ENCODE data around the gene SLC22A7.

Gene SLC22A7

GRCh38 chr6:43267619-43268354 lies 30.3 kb upstream of the SLC22A7 start:
- DNase-seq (ENCODE audit: low spot score): no peak

DNA sequence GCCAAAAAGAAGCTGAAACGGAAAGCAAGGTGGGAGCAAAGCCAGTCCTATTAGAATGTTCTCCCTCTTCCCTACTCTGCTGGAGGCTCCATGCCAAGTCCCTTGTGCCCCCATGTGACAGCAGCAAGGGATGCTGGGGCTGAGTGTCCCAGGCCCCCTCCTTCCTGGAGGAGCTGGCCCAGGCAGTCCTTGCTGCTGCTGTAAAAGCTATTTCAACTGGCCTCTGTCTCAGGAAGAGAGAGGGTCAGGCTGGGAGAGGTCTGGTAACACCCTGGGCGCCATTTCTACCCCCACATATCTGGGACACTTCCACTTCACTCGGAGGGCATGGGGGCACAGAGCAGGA lies 29.7 kb upstream of the SLC22A7 start:
- DNase-seq (ENCODE audit: low spot score): no peak

DNA sequence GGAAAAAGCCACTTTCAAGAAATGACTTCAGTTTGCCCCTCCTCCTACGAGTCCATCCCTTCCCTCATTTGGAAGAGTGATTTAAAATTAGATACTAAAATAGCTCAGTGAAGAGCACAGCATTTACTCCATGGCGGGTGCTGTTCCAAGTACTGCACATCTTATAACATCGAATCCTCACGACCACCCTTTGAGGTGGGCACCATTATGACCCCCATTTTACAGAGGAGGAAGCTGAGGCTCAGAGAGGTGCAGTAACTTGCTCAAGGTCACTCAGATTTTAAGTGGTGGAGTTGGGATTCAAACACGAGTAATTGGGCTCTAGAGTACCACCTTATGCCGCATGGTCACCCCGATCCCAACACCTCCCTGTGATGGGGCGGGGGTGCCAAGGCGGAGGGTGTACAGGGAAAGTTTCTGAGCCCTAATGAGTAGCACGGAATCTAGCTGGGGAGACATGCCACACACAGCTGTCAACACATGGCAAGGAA lies 29.2 kb upstream of the SLC22A7 start:
- DNase-seq (ENCODE audit: low spot score): no peak

- peak; percentile 57 for DNase-seq (ENCODE audit: low spot score)
Measured at GRCh38 chr6:43269273-43270007, 28.6 kb upstream of the SLC22A7 start.

DNA sequence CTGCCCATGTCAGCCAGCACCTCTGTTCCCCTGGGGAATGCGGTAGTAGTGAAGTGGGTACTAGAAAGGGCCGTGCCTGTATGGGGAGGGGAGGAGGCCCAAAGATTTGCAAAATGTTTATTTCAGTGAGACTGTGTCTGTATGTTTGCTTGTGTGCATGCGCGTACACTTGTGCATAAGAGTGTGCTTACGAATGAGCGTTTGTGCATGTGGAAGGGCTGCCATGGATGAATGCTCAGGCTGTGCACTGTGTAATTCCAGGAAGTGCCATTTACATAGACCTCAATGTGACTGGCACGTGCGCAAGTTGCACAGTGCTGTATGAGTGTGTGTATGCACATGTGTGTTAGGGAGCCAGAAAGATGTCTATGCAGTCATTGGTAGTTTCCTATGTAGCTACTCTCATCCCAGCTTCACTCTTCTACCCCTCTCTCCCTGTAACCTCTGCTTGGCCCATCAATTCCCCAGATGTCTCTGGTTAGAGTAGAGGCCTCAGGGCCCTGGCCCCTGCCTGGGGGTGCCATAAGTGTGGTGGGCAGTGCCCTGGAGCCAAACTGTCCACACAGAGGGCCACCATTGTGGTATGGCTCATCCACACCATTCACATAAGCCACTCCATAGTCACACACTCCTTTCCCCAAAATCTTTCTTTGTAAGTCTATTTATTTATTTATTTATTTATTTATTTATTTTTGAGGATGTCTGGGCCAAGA lies 26.8 kb upstream of the SLC22A7 start:
- peak; percentile 77 for DNase-seq (ENCODE audit: low spot score)

DNA sequence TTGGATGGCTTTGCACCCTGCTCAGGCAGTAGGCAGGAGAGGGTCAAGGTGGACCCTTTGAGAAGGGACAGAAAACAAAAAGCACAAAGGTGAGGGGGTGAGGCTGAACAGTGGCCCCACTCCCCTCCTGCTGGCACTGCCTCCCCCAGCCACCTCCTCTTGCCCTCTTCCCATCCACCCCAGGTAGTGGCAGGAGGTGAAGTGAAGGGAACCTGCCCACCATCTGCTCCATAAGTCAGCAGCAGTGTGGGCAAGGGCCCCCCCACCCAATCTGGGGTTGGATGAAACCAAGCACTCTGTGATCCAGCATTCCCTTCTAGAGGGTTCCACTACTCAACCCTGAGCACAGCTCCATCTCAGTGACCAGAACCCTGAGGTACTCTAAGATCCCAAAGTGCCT lies 26.1 kb upstream of the SLC22A7 start:
- no peak for DNase-seq (ENCODE audit: low spot score)

- DNase-seq (ENCODE audit: low spot score): no peak
Measured at GRCh38 chr6:43273707-43274106, 24.4 kb upstream of the SLC22A7 start.

- DNase-seq (ENCODE audit: low spot score): no peak
Measured at GRCh38 chr6:43274127-43274915, 23.7 kb upstream of the SLC22A7 start.

- peak; percentile 56 for DNase-seq (ENCODE audit: low spot score)
Measured at GRCh38 chr6:43274916-43275597, 23.0 kb upstream of the SLC22A7 start.

DNA sequence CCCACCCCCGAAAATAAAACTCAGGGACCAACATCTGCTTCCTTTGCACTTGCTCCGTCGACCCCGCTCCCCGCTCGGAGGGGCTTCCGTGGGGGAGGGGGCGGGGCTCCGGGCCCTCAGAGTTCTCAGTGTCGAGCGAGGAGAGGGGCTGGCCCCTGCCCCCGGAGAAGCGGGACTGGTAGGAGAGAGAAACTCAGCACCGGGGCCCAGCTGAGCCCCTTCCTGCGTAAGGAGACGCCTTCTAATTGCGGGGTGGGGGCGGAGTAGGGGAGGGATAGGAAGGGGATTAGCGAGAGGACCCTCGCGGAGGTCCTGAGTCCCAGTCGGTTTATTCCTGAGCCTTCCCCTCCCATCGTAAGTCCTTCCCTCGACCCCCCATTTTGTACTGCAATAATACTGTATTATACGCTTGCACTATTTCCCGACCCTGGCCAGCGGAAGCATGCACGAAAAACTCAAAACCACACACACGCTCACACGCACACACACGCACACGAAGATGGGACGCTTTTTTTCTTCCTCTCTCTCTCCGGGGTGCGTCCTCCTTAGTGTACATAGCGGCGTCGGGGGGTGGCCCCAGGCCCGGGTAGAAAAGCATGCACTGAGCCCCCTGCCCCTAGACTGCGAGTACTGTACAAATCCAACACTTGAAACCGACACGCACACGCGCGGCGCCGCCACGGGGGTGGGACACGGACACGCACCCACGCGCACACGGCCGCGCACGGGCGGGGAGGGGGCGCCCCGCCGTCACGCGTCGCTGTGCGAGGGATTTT lies 22.1 kb upstream of the SLC22A7 start:
- DNase-seq (ENCODE audit: low spot score): no peak

DNA sequence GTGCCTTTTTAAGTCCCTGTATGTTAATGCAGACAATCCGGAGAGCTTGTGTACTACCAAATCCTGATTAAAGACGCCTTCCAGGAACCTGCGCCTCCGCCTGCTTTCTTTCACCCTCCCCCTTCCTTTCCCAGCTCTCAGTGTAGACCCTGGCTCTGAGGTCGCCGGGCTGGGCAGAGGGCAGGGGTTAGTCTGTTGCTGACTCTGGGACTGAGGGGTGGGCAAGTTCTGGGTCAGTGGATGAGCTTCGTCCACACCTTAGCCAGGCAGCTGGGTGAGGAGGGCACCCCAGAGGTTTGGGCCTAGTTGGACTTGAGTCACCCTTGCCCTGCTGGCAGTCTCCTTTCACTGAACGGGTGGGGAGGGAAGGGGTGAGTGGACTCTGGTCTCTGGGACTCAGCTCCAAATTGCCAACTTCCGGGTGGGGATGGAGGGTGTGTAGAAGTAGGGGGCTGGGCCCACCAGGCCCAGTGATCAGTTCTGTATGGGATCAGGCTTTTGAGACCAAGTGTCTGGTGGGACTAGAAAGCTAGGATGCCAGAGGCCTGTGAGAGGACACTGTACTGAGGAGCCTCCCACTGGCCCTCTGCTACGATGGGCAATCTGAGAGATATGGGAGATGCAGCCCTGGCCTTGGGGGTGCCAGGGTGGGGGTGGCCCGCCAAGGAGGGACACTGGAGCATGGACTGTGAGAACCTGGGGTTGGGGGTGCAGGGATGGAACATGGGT lies 21.3 kb upstream of the SLC22A7 start:
- no peak for DNase-seq (ENCODE audit: low spot score)

DNA sequence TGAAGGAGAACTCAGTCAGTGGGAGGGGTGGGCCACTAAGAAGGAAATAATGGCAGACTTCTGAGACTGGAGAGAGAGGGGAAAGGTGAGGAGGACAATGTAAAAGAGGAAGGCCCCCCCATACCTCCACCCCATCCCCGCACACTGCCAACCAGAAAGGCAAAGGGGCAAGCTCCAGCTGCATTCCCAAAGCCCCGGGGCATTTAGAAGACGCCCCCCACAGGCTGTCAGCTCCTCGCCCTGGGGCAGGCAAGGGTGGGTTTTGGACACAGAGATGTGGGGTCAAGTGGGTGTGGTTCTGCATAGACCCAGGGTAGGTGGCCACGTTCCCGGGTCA lies 20.8 kb upstream of the SLC22A7 start:
- no peak for DNase-seq (ENCODE audit: low spot score)

GRCh38 chr6:43277643-43278523 lies 20.2 kb upstream of the SLC22A7 start:
- no peak for DNase-seq (ENCODE audit: low spot score)

- no peak for DNase-seq (ENCODE audit: low spot score)
Measured at GRCh38 chr6:43278524-43279078, 19.5 kb upstream of the SLC22A7 start.

- DNase-seq (ENCODE audit: low spot score): no peak
Measured at GRCh38 chr6:43280234-43280633, 17.8 kb upstream of the SLC22A7 start.

DNA sequence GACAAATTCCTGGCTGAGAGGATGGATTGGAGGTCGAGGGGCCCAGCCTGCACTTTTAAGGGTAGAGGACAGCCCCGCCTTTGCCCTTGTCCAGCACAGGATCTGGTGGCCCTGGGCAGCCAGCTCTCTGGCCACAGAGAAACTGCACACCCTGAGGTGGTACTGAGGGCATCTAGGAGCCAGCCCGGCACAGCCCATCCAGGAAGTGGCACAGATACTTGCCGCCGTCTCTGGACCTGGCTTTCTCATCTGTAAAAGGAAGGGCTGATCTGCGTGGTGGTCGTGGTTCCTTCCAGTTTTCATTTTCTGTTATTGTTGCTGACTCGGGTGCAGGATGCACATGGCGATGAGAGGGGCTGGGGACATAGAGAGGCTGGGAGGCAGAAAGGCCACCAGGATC lies 16.0 kb upstream of the SLC22A7 start:
- no peak for DNase-seq (ENCODE audit: low spot score)

GRCh38 chr6:43282636-43283513 lies 15.2 kb upstream of the SLC22A7 start:
- no peak for DNase-seq (ENCODE audit: low spot score)

- no peak for DNase-seq (ENCODE audit: low spot score)
Measured at GRCh38 chr6:43283514-43283901, 14.6 kb upstream of the SLC22A7 start.
